Measurements from ENCODE around the gene TRIM67. TPM values are rescaled to one million over a fixed set of nuclear protein-coding genes. Genes with fewer than 3 reads are reported as not detected.
A peak's percentile ranks its signal among the peaks of the same experiment; 100 is the strongest.

TRIM67 gene
- total RNA-seq, 1 donor from 2014 or later, result not detected

GRCh38 chr1:231213831-231214573 is 52.1 kb downstream of the TRIM67 start:
- Histone ChIP-seq H3K27ac (no peak overlapping the region), H3K27me3 (peaks cover 63% of the 10 kb centered on the region), H2AFZ (replicated peaks) (no peak overlapping the region), H3K9me3 (ENCODE audit: low read depth) (no peaks in the 10 kb centered on the region), H3K9ac (no peak overlapping the region), H3F3A (ENCODE audit: low read depth) (no peaks in the 10 kb centered on the region), H3K36me3 (no peaks in the 10 kb centered on the region), H3K79me2 (ENCODE audit: low read depth) (no peaks in the 10 kb centered on the region), H3K4me2 (no peak overlapping the region), H3K4me3 (no peak overlapping the region), H4K20me1 (ENCODE audit: low read depth) (no peaks in the 10 kb centered on the region), H3K4me1 (no peaks in the 10 kb centered on the region)
- TF ChIP-seq CTCF (IDR thresholded peaks at IDR 0.05) (no peak), EZH2 (IDR thresholded peaks at IDR 0.05) (no peak)
- Mint-ChIP-seq H3K27ac (no peak overlapping the region), H3K4me1 (peaks cover 4% of the 10 kb centered on the region), H3K9me3 (no peaks in the 10 kb centered on the region), H3K4me3 (no peak overlapping the region), H3K27me3 (ENCODE audit: insufficient read depth, low read depth) (peaks cover 19% of the 10 kb centered on the region), H3K36me3 (no peaks in the 10 kb centered on the region)
- no peak for DNase-seq (ENCODE audit: low spot score)

- Mint-ChIP-seq H3K27me3 (ENCODE audit: insufficient read depth, low read depth) (peaks cover 19% of the 10 kb centered on the region), H3K4me1 (peaks cover 4% of the 10 kb centered on the region), H3K9me3 (no peaks in the 10 kb centered on the region), H3K27ac (no peak overlapping the region), H3K4me3 (no peak overlapping the region), H3K36me3 (no peaks in the 10 kb centered on the region)
- no peaks in the 10 kb centered on the region for H3F3A ChIP-seq (ENCODE audit: low read depth)
- no peak overlapping the region for H3K4me3 ChIP-seq
- no peaks in the 10 kb centered on the region for H4K20me1 ChIP-seq (ENCODE audit: low read depth)
- H3K4me2 ChIP-seq, result no peak overlapping the region
- H3K9ac ChIP-seq, result no peak overlapping the region
- H2AFZ ChIP-seq (replicated peaks), result no peak overlapping the region
- H3K27me3 ChIP-seq, result peaks cover 63% of the 10 kb centered on the region
- no peak for TF ChIP-seq CTCF (IDR thresholded peaks at IDR 0.05)
- TF ChIP-seq EZH2phosphoT487 (IDR thresholded peaks at IDR 0.05), result no peak
- TF ChIP-seq EZH2 (IDR thresholded peaks at IDR 0.05), result no peak
- H3K27ac ChIP-seq, result no peak overlapping the region
- H3K9me3 ChIP-seq (ENCODE audit: low read depth), result no peaks in the 10 kb centered on the region
- no peaks in the 10 kb centered on the region for H3K79me2 ChIP-seq (ENCODE audit: low read depth)
- no peaks in the 10 kb centered on the region for H3K4me1 ChIP-seq
- DNase-seq (ENCODE audit: low spot score), result no peak
- no peaks in the 10 kb centered on the region for H3K36me3 ChIP-seq
Observed at GRCh38 chr1:231214918-231215680, 53.2 kb downstream of the TRIM67 start.

GRCh38 chr1:231215681-231216385 is 54.0 kb downstream of the TRIM67 start:
- Histone ChIP-seq H3K9ac (no peak overlapping the region), H3K27me3 (peaks cover 63% of the 10 kb centered on the region), H3K36me3 (no peaks in the 10 kb centered on the region), H3K4me1 (peaks cover under 1% of the 10 kb centered on the region), H4K20me1 (ENCODE audit: low read depth) (no peaks in the 10 kb centered on the region), H3K4me3 (no peak overlapping the region), H3K79me2 (ENCODE audit: low read depth) (no peaks in the 10 kb centered on the region), H3K9me3 (ENCODE audit: low read depth) (no peaks in the 10 kb centered on the region), H3K4me2 (no peak overlapping the region), H2AFZ (replicated peaks) (peak overlapping the region; percentile 80), H3K27ac (no peak overlapping the region), H3F3A (ENCODE audit: low read depth) (no peaks in the 10 kb centered on the region)
- TF ChIP-seq EZH2phosphoT487 (IDR thresholded peaks at IDR 0.05), result no peak
- no peak for TF ChIP-seq EZH2 (IDR thresholded peaks at IDR 0.05)
- TF ChIP-seq CTCF (IDR thresholded peaks at IDR 0.05), result no peak
- H3K36me3 Mint-ChIP-seq, result no peaks in the 10 kb centered on the region
- H3K27me3 Mint-ChIP-seq (ENCODE audit: insufficient read depth, low read depth), result peaks cover 19% of the 10 kb centered on the region
- H3K4me1 Mint-ChIP-seq, result peaks cover 4% of the 10 kb centered on the region
- H3K27ac Mint-ChIP-seq, result no peak overlapping the region
- no peak for DNase-seq (ENCODE audit: low spot score)
- no peaks in the 10 kb centered on the region for H3K9me3 Mint-ChIP-seq
- H3K4me3 Mint-ChIP-seq, result no peak overlapping the region
